Measurements from ENCODE around the gene MR1. TPM values are rescaled to one million over a fixed set of nuclear protein-coding genes. Genes with fewer than 3 reads are reported as not detected.
A peak's percentile ranks its signal among the peaks of the same experiment; 100 is the strongest.

Gene MR1
- total RNA-seq, result 27.4 and 28.7 TPM in 2 replicates

DNA sequence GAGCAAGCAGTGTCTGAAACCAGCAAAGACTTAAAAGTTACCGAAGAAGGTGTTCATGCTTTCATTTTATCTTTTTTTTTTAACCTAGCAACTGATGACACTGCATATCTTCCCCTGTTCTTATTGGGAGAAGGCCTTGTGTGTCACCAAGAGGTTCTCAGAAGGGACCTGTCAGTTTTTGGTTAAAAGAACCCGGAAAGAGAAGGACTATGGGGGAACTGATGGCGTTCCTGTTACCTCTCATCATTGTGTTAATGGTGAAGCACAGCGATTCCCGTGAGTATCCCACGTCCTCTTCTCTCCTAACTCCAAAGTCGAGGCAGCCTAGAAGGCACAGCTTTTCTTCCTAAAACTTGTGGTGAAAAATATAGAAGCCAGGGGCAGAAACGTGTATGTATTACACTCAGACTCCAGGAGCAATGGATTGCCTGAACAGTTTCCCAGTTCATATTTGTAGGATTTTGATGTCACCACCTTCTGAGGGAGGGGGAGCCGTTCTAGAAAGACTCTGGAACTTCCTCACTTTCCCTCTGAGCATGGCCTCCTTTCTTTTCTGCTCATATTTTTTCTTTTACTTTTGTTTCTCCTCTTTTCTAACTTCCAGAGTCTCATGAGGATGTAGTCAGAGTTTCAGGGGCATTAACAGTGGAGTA, at the start of gene MR1:
MR1 (plus strand) TSS at position 185 of the 653 bp plus-strand sequence; CDS start at position 210, 25 bp downstream.
- peak; percentile 95 for DNase-seq (ENCODE audit: low read depth)

DNA sequence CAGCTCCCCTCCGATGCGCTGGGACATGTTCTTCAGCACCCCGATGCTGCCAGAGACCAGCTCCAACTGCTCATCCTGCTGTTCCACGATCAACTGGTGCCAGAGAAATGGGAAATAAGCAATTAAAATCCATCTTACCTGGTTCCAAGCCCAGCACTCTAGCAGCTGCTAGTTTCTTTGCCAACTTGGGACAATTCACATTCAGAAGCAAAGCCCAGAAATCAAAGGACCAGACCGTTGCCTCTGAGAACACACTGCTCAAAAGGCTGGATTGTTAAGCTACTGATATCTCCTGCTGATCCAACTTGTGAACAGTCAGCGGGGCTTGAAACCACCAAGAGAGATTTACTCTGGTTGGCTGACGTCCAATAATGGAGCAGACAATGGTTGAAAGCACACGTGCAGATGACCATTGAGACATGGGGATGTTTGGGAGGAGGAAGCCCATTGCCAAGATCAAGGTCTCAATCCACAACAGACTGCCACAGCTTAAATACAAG, 45.5 kb upstream of the MR1 start:
- DNase-seq (ENCODE audit: low read depth), result peak; percentile 79

DNA sequence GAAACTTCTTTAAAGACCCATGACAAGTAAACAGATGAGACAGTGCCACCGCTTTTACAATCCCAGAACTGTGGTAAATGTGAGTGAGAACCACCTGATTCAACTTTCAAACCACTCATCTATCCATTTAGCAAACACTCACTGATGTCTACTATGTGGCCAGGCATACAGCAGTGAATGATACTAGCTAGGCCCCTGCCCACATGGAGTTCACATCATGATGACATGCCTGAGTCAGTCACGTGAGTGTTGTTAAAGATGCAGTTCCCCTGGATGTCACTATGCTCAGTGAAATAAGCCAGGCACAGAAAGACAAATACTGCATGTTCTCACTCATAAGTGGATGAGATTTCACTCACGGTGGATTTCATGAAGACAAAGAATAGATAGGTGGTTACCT, 39.5 kb upstream of the MR1 start:
- no peak for DNase-seq (ENCODE audit: low read depth)

DNA sequence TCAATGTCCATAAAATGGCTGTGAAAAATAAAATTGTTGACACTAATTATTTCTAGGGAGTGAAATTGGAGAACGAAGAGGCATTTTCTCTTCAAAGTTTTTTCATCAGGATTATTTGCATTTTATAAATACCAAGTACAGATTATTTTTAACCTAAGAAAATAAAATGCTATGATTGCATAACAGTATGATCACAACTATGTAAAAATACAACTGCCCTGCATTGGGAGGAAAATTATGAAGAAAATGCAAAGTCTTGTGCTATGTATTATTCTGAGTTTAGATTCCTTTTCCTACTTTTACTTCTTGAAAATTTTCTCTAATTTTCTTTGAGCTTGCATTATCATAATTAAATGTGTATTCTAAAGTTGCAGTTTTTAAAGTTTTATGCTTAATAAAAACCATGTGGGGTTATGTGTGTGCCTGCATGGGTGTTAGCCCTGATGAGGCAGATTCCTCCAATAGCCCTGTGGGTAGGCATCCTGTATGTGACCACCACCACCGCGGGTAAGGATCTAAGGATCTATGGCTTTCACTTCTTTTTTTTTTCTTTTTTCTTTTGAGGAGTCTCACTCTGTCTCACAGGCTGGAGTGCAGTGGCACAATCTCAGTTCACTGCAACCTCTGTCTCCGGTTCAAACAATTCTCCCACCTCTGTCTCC, 35.8 kb upstream of the MR1 start:
- DNase-seq (ENCODE audit: low read depth), result no peak

DNA sequence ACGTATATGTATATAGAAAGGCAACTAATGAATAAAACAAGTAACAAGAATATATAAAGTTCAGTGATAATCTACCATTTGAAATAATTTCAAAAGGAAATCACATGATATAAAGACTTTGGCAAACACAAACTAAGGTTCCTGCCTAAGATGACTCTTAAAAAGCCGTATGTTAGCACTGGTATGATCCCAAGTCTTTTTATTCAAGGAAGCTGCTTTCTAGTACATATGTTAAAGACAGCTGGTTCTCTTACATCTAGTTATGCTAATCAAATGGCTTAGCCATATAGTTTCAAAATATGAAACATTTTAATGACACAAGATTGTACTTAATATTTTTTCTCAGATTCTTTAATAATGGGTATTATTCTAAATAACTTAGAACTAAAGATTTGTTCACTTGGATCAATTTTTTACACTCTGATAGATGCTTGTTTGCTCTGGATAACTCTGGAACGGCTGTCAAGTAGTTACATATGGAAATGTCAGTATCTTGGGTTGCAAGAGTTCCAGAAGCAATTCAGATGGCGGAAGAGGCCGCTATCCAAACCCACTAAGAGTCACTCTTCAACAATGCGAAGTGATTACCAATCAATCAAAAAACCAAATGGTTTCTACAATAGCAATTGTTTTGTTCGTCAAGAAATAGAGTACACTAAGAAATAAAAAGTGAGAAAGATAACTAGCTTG, 32.5 kb upstream of the MR1 start:
- DNase-seq (ENCODE audit: low read depth), result no peak

DNA sequence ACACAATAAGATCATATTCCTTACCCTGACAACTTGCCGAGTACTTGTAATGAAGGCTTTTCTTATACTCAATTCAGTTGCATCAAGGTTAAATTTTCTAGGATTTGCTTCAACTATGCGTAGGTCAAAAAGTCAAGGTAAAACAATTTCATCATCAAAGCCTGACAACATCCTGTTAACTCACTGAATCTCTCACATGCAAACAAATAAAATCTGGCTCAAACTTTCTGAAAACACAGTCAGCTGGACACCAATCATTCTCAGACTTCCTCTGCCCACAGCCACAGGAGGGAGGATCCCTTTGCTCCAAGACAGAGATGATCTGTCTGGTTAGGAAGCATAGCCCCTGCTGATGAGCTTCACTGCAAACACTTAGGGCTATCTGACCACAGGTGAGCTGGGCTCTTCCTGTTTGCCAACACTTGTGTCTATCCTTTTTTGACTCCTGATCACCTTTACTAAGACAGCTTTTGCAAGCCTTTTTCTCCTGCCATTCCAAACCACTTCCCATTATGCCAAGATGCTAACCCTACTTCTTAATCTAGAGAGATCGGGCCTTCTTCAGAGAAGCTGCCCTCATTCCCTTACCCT, 31.1 kb upstream of the MR1 start:
- DNase-seq (ENCODE audit: low read depth), result no peak

DNA sequence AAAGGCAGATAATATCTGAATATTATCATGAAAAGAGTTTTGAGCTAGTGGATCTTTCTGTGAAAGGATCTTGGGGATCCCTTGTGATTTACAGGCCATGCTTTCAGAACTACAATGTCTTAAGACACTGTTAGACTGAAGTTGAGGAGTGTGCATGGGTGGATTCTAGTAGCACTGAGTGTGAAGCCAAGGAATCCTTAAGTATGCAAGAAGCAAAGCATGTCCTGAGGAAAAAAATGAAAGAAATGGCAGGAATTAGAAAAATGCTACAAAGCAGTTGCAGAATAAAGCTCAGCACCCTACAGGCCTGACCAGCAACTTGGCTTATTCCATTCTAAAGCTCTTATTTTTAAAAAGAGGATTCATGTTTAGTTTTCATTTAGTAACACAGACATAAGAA, 23.0 kb upstream of the MR1 start:
- DNase-seq (ENCODE audit: low read depth), result peak; percentile 49

DNA sequence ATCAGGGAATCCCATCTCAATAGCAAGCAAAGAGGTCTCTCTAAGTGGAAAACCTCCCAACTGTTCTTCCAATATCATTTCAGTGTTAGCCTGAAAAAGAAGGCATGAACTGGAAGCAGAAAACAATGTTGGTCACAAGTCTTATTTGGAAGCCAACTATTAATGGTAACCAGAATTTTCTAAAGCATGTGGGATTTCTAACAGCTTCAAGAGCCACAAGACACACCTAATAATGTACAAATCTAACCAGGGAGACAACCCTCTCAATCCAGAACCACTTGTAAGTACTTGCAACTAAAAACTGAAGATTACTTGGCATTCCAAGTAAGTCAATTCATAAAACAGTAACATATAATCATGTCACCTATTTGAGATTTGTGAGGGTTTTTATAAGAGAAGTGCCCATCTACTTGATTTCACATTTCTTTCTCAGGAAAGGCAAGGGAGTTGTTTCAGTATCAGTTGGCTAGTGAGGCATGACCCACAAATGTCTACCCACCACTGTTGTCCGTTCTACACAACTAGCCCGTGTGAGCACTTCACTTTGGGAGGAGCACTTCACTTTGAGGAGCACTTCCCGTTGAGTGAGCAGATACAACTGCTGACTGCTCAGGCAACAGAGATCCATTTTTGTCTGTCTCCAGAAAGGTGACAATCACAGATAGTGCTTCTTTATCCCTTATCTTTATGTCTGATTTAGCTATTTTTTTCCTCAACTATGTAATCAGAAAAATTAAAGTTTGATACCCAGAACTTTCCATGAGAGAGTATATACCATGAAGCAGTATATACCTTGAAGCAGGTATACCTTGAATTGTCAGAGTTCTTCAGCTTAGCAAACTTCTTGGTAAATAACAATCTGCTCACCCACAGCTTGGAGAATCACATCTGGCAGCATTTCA, 22.2 kb upstream of the MR1 start:
- DNase-seq (ENCODE audit: low read depth), result no peak

DNA sequence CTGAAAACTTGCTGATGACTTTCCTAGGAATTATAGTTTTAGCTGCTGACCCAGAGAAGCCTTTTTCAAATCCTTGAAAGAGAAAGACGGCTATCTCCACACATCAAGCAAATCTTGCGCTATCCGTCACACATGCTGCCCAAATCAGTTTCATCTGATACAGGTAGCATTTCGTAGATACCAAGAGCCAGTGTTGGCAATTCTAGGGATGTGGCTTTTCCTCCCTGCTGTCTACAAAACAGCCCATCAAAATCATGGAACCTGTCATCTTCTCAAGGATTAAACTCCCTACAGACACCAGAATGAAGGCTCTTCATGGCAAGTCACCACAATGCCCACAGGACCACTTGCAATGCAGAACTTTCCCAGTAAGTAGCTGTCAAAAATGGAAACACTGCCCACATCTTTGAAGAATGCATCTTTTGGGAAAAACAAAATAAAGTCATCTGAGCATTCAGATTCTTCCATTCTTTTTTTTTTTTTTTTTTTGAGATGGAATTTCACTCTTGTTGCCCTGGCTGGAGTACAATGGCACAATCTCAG, 21.5 kb upstream of the MR1 start:
- no peak for DNase-seq (ENCODE audit: low read depth)

DNA sequence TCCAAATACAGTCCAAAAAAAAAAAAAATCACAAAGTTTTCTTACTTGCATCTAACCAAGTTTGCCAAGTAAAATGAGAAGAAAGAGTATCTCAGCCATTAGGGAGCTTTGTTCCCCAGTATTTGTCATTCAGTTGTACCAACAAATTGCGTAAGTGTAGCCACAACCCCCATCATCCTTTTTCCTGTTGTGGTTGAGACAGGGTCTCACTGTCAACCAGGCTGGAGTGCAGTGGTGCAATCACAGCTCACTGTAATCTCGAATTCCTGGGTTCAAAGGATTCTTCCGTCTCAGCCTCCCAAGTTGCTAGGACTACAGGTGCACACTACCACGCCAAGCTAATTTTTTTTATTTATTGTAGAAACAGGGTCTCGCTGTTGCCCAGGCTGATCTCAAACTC, 20.6 kb upstream of the MR1 start:
- DNase-seq (ENCODE audit: low read depth), result peak; percentile 28

DNA sequence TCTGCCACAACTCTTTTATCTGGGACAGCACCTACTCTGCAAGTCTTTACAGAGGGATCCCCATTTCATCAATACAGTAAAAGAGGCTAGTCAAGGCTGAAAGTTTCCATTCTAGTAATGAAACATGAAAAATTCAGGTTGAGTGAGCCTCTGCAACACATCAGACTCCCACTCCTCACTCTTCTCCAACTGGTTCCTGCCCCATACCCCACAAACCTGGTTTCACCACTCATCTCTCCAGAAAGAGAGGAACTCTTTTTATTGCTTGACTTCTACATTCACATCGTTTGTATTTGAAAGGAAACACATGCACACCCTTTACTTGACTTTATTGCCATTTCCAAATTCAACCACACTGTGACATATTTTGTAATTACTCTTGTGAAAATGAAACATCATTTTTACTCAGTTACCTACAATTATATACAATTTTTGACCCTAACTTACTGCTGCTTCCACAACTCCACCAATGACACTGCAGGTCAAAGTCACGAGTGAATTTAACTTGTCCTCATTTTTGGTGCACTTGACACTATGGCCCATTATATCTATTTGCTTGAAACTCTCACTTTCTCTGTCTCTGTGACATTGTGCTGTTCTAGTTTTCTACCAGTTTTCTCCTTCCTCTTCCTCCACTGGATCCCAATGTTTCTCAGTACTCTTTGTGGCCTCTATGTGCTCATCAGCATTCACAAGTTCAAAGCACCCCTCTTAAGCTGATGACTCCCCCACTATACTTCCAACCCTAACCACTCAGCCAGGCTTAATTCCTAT, 19.1 kb upstream of the MR1 start:
- DNase-seq (ENCODE audit: low read depth), result no peak

DNA sequence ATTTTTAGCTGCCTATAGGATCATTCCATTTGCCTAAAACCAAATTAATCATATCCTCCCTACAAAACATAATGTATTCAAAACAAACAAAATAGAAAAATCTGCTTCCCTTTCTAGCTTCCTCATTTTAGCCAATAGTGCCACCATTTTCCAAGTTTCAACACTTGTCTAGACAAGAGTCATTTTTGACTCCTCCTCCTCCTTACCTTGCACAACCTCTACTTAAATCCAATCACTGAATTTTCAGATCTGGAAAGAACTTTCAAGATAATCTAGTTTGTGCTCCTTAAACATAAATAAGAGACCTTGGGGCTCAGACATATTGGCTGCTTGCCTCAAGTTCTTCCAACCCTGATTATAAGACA, 18.6 kb upstream of the MR1 start:
- DNase-seq (ENCODE audit: low read depth), result no peak

DNA sequence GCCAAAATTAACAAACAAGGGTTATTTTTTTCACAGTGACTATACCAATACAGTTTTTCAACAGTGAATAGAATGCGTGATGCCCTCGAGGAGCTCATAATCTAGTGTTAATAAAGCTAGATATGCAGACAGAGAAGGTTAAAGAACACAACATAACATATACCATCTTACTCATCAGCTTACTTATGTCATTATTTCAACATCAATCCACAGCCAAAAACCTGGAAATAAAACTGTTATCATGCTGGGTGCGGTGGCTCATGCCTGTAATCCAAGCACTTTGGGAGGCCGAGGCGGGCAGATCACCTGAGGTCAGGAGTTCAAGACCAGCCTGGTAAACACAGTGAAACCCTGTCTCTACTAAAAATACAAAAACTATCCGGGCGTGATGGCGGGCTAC, 17.2 kb upstream of the MR1 start:
- DNase-seq (ENCODE audit: low read depth), result no peak

DNA sequence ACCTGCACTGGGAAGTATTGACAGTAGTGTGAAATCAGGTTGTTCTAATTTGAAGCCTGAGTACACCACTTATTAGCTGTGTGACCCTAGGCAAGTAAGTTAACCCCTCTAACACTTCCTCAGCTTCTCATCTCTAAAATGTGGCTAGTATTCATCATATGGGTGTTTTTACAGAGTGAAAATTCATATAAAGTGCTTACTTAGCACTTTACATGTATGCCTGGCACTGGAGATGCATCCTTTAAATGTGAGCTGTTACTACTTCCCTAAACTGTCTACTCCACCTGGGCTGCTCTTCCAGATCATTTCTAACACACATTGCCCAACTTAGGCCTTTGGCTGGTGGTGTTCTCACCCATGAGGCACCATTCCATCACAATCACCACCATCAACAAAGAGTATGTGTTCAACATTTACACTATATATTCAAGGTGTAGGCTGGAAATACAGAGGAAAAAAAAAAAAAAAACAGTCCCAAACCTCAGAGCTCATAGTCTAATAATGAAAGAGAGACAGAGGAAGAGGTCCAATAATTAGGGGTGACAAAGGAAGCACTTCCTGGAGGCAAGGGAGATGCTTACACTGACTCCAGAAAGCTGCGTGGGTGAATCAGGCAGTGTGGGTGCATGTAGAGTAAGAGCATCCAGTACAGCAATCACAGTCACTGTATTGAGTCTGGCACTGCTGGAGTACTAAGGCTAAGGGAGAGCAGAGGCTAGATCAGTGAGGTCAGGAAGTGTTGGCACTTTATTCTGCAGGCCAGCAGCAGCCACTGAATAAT, 14.7 kb upstream of the MR1 start:
- no peak for DNase-seq (ENCODE audit: low read depth)

DNA sequence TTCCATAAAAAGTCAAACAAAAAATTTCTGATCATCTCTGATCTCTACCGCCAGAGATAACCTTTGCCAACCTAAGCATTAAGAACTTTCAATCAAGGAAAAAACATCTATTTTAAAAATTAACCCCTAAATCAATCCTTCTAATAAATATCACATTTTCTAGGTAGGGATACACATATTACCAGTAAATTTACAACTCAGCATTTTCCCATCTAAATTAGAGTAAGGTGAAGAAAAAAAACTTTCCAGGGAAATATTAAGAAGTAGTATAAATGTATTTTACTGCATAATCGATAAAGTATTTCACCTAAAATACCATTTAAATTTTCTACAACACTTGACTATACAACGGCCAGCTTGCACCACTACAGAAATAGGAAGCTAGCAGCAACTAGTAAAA, 12.6 kb upstream of the MR1 start:
- DNase-seq (ENCODE audit: low read depth), result no peak

DNA sequence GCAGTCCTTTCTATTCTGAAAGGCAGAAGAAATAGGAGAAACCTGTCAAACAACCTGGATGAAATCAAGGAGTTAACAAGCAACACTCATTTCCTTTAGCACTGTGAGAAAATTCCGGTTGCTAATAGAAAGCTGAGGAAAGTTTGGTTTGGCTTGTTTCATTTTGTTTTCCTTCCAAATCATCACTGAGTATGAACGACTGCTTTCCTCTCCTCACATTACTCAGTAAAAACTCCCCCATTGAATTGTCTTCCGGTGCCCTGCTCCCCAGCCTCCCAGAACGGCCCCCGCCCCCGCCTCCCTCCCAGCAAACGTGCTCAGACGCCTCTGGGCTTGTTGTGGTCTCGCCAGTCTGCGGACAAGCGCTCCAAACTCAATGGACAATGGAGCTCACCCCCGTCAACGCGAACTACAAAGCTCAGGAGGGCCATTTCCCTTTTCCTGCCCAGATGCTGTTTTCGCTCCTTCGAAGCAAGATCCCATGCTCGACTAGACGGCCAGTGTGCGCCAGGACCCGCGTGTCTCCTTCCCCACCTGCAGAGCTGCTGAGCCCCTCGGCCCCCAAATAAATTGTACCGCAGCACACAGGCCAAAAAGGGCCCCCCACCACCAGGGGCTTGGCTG, 11.9 kb upstream of the MR1 start:
- DNase-seq (ENCODE audit: low read depth), result peak; percentile 62

DNA sequence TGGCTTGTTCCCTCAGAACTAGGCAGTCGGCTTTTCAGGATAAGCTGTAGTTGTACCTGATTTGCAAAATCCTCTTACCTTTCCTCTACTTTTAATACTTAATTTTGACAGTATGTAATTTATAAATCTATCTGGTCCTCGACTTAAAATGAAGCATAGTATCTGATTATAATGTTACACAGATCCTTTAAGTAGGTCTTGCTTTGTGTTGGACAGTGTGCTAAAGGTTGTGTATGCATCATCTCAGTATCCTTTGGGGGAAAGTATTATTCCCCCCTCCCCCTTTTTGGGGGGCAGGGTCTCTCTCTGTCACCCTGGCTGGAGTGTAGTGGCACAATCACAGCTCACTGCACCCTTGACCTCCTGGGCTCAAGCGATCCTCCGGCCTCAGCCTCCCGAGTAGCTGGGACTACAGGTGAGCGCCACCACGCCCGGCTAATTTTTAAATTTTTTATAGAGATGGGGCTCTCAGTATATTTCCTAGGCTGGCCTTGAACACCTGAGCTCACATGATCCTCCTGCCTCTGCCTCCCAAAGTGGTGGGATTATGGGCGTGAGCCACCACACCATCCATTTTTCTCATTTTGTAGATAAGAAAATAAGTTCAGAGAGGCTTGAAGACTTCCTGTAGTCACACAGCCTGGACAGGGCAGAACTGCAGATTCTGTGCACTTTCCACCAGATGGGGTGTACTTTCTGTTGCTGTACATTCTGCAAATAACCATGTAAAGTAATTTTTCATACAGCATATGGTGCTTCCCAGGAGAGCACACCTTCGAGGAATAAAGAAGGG, 10.3 kb upstream of the MR1 start:
- DNase-seq (ENCODE audit: low read depth), result no peak

DNA sequence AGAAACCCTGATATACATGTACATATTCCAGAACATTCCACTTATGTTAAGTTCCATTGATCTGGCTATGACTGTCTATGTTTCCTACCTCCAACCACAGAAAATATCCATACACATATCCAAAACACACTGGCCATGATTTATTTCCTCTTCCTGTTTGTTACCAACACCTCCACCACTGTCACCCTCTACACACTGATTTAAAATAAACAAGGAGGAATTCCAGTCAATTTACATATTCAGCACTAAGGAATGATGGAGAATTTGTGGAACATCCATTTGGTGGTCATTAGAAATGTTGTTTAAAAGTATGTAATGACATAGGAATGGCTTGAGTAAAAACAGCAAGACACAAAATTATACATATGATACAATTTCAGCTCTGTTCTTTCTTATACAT, 5.6 kb upstream of the MR1 start:
- DNase-seq (ENCODE audit: low read depth), result no peak
